Activated CD4-positive, alpha-beta T cell treated with anti-CD3 and anti-CD28 coated beads, Interleukin-2, amount 50 U/mL, for 1 hour (primary cell): ENCODE data around the gene USP7.

Source experiments
- DNase-seq: peaks from one replicate; pipeline ENCODE4 v3.0.0-alpha.2; 2020

USP7 gene

DNA sequence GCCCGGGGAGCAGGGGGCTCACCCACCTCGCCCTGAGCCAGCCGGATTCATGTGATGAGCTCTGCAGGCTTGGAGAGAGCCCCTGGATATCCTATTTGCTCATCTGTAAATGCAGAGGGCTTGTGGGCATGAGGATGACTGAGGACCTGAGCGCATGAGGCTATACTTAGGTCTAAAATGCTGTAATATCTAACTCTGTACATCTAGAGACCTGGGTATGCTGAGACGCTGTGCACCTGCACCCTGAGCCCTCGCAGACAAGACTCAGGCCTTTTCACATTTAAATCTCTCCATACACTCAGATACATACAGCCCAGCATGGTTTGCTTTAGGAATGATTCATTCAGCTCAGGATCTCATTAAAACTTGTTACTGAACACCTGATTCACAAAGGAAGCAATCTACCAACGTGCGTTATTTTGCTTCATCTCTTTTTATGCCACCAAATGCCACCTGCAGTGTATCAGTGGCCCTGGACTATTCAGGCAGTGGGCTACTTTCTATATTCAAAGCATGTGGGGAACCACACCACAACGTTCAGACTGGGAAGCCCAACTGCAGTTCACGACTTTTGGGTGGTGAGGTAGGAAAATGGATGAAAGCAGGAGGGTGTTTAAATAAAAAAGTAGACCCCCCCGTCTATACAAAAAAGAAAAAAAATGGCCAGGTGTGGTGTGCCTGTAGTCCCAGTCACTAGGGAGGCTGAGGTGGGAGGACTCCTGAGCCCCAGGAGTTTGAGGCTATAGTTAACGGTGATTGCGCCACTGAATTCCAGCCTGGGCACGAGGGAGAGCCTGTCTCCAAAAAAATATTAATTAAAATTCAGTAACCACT is 12.0 kb downstream of the USP7 start:
- DNase-seq: no peak

DNA sequence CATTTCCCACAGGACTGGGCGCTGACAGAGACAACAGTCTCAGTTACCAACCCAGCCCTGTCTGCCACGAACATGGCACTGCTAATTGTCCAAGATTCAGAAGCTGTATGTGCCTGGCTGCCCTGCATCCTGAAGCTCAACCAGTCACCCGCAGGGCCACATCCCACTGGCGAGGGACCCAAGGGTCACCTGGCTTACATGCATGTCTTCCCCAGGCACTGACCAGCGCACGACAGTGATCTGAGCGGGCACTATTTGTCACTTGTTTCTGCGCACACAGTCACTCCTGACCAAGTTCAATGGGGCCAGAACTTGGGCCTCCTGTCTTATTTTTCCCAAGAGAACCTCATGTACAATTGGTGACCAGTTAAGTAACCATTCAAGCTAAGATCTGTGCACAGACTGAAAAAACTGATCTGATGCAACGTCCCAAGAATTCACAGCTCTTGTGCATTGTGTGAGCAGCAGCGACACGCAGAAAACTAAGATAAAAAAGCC is 13.1 kb downstream of the USP7 start:
- DNase-seq: no peak

DNA sequence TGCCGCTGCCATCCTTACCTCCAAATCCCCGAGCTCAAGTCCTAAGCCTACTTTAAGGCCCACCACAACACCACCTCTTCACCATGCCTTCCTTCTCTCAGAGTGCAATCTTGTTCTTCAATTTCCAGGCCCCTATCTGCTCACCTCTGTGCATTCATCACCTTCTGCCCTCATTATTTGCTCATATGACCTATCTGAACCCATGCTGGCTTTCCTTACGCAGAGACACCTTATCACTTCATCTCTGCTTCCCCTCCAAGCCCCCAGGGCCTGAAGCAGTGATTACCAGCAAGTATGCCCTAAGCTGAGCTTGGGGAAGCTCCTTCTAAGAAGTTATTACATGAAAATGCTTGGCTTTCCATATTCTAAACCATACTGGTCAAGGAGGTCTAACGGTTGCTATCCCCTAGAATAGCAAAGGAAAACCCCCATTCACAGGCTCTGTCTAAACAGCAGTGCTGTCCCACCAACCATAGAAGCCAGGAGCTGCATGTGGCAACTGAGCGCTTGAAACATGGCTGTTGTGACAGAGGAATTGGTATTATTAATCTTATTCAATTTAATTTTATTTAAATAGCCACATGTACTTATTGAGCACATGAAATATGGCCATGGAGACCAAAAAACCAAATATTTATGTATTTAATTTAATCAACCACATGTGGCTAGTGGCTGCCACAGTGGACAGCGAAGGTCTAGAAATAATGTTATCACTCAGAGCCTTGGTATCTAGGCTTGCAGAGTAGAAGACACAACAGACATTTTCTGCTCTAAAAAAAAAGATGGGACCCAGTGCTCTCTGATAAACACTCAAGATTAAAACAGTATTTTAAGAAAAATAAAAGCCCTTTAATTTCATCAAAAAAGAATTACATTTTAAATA is 13.9 kb downstream of the USP7 start:
- DNase-seq: no peak

DNA sequence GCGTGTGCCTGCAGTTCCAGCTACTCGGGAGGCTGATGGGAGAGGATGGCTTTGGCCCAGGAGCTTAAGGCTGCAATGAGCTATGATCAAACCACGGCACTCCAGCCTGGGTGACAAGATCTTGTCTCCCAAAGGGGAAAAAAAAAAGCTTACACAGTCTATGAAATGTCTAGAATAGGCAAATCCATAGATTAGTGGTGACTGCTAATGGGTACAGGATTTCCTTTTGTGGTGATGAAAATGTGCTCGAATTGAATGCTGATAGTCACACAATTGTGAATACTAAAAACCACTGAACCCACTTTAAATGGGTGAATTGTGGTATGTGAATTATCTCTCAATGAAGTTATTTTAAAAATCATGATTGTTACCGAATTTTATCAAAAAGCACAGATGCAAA is 14.9 kb downstream of the USP7 start:
- DNase-seq: no peak

DNA sequence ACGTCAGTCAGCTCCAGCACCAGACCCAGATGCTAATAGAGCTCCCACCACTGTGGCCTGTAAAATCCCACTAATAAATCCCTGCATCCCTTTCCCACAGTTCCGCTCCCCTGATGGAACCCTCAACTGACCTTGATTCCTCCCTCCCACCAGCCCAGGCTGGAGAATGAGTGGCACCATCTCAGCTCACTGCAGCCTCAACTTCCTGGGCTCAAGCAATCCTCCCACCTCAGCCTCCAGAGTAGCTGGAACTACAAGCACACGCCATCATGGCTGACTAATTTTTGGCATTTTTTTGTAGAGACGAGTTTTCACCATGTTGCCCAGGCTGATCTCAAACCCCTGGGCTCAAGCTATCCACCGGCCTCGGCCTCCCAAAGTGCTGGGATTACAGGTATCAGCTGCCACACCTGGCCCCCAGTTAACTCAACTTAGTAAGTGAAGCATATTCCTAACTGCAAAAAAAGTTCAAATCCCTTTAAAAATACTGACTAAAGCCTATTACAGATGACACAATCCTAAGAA is 15.6 kb downstream of the USP7 start:
- no peak for DNase-seq

DNA sequence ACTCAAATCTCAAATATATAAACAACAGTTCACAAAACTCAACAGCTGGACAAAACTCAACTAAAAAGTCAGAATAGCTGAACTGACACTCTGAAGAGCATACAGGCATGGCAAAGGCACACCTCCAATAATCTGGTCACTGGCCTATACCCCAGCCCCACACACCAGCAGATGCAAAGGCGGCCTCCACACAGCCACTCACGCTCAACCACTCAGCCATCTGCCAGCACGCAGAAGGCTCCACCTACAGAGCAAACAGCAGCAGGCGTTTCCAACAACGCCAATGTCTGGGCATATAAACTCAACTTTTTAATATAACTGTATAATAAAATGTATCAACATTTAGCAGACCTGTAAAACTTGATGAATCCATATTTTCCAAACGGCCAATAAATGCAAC is 17.2 kb downstream of the USP7 start:
- no peak for DNase-seq

DNA sequence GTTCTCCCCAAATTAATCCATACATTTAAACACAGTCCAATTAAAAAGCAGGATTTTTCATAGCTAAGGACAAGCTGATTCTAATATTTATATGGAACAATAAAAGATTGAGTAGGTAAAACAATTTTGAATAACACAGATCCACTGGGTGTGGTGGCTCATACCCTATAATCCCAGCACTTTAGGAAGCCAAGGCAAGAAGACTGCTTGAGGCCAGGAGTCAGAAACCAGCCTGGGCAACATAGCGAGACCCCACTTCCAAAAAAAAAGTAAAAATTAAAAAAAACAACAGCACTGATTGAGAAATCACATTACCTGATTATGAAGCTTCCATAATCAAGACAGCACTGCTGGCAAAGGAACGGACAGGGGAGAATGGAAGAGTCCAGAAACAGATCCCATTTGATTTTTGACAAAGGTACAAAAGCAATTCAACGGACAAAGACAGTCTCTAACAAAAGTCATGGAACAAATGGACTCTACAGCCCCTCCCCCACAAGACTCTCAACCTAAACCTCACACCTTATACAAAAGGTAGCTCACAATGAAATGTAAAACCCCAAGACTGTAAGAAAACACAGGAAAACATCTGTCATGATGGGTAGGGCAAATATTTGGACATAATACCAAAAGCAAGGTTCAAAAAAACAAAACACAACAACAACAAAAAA is 17.9 kb downstream of the USP7 start:
- no peak for DNase-seq

DNA sequence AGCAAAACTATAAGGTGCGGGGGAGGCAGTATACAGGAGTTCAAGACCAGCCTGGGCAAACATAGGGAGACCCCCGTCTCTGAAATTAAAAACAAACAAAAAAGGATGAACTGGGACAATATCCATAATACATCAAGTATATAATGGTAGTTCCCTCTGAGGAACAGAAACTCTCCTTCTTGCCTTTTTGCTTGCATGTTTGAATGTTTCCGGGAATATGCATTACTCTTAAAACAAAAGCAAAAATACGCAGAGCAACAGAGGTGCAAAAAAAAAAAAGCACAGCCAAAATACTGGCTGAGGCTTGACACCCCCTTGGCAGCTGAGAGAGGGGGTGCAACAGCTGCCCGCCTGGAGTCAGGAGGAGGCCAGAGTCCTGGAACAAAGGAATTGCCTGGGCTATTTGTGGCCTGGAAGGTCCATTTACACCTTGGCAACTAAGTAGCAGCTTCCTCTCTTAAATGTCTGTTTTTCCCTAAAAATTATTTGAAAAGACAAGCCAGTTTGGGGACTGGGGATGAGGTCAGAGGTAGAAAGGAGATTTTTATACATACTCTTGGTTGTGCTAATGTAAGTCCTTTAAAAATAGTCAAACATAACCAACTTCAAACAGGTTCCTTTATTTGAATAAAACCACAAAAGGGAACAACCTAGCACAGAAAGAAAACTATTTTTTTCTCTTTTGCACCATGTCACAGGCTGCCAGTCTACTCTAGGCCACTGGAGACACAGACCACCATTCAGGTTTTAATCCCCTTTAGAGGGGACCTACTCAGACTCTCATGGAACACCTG is 19.5 kb downstream of the USP7 start:
- no peak for DNase-seq

DNA sequence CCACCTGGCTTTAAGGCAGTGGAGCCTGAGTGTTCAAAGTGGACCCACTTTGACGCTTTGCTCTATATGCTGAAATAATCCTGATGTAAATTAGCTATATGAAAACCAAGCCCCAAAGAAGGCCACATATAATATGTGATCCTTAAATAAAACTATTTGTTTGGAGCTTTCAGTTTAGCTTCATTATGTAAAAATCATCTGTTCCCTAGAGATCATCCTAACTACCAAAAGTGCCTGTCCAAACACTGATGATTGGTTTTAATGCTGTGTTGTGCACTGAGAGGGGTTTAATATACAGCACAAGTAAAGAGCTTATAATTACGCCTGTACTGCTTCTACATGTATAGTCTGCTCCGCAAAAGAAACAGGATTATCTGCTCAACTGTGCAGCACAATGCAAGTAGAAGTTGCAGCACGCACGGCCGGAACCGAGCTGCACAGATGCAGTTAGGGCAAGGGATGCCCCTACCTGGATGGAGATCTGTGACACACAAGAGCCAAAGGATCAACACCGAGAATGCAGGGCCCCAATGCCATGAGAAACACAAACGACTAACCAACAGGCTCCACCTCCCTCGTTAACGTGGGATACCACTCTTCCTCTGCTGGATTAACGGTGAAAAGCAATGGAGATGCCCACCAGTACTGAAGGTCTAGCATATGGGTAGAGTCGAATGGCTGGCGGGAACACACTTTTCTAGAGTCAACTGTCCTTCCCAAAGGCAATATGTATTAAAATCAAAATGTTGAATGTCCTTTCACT is 20.5 kb downstream of the USP7 start:
- DNase-seq: no peak

DNA sequence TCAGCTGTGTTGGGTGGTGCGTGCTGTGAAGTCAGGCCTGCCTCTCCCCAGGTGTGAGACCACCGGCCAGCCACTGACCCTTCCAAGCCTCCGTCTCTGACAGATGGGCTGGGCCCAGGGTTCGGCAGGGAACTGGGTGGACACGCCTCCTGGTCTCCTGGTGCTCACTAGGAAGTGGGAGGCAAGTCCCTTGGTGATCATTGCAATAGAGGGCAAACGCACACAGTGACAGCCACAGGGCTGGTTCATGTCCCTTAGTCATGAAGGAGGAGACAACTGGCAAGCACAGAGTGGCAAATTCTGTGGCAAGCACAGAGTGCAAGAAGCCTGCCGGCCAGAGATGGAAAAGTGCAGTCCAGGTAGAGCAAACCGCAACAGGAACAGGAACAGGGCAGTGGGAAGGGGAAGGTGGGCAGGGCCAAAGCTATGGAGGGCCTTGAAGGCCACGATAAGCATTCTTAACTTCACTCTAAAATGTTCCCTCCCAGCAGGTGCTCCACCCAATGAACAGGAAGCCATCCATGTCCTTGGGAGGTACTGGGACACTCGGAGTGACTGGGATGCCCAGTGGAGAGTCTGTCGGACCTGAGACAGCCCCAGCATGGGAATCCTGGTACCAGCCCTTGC is 21.9 kb downstream of the USP7 start:
- no peak for DNase-seq

DNA sequence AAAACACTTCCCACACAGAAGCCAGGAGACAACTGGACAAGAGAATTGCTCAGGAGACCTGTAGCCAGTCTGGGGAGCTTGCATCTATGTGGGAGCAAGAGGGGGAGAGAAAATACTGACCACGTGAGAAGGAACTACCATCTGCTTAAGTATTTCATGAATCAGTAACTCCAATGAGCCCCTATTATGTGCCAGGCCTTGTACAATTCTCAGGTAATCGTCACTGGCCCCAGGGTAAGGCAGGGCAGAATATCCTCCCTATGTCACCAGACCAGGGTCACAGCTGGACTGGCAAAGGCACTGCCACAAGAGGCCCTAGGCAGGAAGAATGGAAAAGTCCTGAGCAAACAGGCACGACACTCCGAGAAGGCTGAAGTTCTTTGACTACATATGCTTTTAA is 25.9 kb downstream of the USP7 start:
- no peak for DNase-seq

DNA sequence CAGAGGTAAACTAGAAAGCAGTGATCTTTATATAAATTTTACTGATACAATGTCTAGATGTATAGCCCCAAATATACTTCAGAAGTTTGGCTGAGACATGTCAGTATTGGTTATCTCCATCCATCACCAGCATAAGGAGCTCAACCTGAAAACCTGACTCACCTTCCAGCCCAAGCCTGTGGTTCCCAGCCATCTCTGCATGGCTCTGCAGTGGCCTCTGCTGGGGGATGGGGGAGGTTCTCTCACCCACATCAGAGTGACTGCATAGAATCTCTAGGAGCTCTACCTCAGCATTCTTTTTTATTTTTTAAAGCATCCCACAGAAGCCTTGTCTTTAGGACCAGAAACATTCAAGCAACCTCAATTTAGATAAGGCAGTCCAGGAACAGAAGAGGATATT is 27.3 kb downstream of the USP7 start:
- DNase-seq: peak; percentile 76

DNA sequence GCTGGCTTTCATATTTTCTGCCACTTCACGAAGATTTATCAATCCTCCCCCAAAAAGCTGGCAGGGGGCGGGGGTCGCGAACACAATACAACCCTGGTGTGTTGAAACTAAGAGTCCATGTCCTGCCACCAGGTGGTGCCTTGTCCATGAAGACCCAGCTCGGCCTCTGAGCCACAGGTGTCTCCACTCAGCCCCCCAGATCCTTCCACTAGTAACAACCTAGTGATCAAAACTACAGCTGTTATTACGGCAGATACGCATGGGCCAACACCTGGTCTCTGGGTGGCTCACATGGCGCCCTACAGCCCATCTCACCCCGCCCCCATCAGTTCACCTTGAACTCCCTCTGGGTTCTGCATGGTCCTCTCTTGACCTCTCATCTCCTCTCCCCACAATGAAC is 27.7 kb downstream of the USP7 start:
- DNase-seq: no peak

DNA sequence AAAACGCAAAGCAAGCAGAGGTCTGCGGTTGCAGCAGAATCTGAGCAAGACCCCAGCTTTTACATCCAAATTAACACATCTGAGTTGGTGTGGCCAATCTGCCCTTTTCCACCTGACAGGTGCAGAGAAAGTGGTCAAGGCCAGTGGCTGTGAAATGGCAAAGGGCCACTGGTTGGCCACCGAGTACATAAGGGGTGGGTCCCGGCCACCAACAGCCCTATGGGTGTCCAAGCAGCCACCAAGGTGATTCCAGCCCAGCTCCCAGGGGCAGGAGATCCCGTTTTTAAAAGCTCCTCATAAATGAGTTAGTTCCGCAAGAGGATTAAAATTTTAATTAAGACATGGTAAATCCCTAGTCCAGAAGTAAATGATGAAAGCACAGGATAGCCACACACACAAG is 29.1 kb downstream of the USP7 start:
- DNase-seq: no peak

DNA sequence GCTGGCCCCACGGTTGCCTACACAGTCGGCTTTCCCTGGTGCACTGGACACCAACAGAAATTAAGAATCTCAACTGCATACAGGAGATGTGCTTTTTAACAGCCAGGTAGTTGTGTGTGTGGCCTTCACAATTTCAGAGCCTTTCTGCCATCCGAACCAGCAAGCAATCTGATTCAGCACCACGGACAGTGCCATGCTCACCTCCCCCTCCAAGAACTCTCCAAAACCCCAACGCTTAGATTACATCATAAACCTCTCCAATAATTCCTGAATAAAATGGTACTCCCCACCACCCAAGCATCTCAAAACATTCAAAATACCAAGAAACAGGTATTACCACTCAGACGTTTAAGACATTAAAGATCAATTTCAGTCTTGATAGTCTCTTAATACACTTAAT is 31.8 kb downstream of the USP7 start:
- DNase-seq: peak; percentile 60

DNA sequence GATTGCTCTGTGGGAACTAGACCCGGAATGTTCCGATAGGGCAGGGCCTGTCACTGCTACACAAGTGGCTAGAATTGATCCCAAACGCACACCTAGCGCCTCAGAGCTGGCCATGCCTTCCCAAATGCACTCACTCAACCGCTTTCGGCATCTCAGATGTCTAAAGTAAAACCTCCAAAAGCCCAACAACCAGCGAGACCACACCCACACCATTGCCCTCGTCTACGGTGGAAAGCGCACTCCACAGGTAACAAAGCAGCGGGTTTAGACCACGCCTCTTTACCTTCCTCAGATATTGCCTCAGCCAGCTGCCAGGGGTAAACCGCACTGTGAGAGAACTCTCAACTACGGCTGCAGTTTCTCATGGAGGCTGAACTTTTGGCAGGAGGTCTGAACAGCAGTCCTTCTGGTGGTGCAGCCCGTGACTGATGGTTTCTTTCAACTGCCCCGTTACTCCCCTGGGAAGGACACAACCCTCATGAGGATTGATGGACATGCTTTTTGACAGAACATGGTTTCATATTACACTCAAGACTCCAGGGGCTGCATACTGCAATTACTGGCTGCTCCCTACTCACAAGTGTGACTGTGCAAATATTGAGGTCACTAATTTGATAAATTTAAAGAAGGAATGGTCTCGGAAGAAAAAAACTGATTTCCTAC is 34.5 kb downstream of the USP7 start:
- no peak for DNase-seq

DNA sequence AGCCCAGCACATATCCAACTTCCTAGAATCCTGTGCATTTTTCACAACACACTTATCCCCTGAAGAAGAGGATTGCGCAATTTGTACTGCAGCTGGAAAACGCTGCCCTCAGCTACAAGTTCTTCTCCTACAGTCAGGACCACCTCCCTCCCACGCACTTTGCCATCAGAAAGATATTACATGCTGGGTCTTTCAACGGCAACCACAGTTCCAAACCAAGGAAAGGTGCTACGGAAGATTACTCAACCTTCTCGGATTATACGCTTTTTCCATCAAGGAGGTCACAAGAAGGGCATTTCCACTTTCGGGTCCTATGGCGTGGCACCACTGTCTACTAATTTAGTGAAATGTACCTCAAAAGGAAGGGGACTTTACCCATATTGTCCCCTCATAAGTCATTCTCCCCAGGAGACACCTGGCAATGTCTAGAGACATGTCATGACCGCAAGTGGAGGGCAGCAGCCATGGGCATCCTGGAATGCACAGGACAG is 35.2 kb downstream of the USP7 start:
- no peak for DNase-seq

DNA sequence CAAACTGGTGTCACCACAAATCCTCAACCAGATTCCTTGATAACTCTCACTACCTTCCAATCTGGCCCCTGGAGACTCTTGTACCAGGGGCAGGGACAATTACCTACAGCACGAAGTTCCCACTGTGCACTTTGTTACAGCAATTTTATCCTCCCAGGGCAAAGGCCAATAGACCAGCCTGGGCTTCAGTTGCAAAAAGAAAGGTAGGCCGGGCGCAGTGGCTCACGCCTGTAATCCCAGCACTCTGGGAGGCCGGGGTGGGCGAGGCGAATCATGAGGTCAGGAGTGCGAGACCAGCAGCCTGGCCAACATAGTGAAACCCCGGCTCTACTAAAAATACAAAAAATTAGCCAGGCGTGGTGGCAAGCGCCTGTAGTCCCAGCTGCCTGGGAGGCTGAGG is 36.9 kb downstream of the USP7 start:
- DNase-seq: no peak

DNA sequence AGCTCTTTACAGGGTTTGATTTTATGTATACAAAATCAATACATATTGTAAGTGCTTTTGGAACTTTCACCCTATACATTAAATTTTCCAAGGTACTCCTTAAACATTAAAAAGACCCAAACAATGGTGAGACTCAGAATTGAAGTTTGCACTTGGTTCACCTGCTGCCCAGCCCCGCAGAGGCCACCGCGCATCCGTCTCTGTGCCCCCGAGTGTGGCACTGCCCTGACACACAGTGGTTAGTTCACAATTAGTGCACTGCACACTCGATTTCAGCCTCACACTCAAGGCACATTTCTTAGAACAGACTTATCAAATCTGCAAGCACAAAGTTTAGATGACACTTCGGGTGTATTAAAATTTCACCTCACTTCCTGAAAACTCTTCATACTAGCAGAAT is 38.3 kb downstream of the USP7 start:
- no peak for DNase-seq

DNA sequence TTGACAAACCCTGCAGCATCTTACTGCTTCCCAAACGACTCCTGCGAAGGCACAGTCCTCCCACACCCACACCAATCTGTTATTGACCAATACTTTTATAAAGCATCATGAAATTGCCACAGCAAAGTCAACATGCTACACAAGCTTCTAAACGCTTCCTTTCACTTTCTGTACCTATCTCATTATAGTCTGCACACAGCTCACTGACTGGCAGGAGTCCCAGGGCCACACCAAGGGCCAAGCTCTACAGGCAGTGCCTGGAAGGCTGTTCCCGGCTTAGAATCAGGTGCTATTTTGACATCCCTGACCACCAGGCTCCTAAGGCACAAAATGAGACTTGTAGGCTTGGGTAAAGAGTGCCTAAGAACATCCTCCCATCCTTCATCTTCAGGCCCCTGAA is 39.5 kb downstream of the USP7 start:
- no peak for DNase-seq
